GM18498 (cell line): ENCODE results near the gene ADAM12.
"Not testable (repeated sequence)": the region's sequence is repeated elsewhere in the genome, so short reads cannot be mapped to it uniquely, and the experiment has no call there.

Experiments
- ATAC-seq: cut with Tn5 transposase; IDR thresholded peaks from one replicate; pipeline ENCODE4 v1.9.1; 2021; ENCODE audit warnings: mild to moderate bottlenecking, moderate library complexity; ENCODE audit not compliant: unreplicated experiment

ADAM12 gene

DNA sequence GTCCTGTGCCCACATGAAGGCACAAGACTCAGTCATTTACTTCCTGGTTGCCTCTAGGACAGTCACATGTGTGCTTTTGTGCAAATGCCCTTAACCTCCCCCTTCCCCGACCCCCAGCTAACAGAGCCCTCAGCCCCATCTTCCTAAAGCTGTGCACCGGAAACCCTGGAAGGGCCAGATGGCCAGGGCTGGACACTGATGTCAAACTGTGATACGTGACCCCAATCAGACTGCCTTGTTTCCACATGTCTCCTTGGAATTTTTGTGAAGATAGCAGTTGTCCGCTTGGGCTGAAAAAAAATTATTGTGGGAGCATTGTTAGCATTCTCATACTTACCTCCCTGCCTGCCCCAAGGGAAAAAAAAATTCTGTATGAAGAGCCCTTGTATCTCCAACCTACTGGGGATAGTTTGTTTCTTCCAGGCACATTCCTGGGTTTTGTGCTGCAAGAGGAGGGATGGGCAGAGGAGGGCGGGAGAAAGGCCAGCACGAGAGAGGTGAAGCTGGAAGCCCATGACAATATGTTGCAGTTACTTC, 17.0 kb upstream of the ADAM12 start:
- no peak for ATAC-seq

DNA sequence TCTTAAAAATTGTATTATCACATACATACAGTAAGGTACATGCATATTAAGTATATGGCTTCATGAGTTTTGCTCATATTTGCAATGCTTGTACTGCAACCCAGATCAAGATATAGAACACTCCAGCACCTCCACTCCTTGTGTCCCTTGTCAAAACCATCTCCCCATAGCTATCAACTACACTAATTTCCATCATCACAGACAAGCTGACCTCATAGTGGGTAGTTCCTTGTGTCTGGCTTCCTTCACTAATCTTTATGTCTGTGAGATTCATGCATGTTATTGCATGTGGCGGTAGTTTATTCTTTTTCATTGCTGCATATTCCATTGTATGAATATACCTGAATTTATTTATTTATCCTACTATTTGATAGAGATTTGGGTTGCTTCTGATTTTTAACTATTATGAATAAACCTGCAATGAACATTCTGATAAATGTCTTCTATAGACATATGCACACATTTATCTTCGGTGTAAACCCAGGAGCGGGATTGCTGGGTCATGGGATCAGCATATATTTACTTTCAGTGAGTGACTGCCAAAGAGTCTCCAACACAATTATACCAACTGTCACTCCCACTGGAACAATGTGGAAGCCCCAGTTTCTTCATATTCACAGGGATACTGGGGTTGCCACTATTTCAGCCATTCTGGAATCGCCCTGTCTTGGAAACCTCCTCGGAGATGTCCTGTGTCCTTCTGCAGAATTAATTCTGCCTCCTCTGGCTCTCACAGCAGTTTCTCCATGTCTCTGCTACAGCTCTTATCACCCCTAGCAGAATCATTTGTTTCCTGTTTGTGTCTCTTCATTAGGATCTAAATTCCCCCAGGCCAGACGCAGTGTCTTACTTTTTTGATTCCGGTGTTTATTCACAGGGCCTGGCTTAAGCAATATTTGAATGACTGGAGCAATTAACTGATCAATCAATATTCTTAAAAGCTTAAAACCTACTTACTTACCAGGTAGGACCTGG, 14.7 kb upstream of the ADAM12 start:
- ATAC-seq = no peak

DNA sequence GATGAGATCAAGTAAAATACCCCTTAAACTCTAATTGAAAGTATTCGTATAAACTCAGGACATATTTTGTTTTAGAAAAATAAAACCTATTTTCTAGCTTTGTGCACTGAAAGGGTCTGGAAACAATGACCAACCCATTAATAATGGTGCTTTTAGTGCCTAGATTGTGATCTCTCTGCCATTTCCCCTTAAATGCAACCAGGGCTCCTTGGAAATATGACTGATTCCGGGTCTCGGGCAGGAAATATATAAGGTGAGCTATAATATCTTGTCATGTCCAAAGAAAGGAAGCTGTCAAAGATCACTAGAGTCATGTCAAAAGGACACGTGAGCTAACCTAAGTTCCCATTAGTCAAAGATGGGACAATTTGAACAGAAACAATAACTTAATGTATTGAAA, 12.4 kb upstream of the ADAM12 start:
- ATAC-seq = no peak

DNA sequence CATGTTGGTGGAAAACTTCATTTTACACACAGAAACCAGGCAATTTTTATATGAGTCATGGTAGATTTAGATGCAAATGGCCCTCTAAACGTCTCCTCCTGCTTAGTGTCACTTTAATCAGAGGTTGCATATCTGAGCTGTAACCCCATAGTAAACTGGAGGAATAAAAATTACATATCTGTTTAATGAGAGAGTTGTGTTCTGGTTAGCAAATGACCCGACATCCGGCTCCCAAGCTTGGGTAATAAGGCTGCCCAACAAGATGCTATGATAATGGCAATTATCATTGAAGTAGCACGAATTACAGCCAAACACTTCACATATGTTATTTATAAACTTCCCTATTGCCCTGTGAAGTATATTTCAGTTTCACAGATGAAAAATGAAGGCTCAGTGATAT, 10.6 kb upstream of the ADAM12 start:
- ATAC-seq = no peak

DNA sequence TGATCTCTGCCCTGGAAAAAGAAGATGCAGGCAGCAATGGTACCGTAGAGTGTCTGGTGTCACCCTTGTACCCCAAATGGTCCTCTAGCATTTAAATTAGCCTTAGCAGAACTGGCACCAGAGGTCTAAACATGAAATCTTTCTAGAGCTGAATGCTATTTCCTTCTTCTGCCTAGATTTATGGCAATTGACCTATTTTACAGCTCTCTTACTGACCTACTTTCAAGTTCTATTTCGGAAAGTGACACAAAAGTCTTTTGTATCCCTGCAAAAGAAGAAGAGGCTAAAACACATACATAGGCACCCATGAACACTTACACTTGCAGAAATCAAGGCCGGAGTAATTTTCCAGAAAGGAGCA, 10.1 kb upstream of the ADAM12 start:
- no peak for ATAC-seq

DNA sequence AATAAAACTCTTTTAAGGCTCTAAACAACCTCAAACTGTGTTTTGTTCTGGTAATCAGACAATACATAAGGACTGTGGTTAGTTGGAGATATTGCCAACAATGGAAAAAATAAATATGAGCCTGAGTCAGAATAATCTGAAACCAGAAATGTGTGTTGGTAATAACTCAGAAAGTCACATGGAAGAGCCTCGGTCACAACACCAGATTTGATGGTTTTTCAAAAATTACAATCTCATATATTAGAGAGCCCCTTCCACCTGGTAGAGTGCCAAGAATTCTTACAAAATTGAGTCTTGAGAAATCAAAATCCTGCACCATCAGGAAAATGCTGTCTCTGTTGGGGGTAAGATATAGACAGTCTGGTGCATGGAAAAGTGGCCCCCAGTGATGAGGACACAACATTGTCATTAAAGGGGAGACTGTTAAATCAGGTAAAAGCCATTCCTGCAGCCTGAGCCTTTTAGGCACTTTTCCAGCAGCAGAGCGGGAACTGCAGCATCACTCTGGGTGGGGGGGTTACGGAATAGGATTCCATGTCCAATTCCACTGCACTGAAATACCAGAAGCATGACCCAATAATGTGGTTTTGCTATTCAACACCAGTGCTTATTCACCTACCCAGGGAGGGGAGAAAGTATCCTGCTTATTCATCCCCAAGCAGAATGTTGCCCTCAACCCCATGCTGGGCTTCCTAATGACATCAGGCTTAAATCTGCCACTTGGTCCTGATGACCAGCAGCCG, 9.5 kb upstream of the ADAM12 start:
- ATAC-seq = no peak

DNA sequence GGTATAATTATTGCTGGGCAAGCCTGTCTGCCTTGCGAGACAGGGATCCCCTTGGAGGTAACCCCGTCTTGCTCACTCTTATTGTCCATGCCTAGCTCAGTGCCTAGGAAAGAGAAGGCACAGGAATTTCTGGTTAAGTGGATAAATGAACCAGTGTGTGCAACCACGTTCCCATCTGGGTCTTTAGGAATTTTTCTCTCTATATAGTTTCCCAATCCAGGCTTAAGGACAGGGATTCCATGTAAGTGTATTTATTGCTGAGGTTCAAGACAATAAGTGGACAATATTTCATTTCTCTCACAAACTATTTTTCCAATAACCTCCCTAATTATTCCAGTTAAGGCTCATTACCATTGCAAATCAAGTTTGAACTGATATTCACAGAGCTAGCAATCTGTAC, 8.9 kb upstream of the ADAM12 start:
- ATAC-seq = no peak

DNA sequence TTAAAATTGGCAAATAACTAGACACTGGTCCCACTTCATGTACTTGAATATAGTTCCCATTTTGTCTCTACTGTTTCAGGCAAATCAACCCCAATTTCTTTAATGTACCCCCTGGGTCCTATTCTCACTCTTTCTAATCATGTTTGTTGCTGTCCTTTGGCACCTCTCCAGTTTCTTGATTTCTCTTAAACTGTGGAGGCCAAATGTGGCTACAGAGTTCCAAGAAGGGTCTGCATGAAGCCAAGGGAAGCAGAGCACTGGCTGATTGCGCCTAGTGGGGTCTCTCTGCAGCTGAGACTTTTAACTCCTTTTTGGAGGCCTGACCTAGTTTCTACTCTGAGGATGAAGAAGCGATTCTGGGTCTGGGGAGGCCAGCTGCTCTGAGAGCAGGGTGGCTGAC, 6.7 kb upstream of the ADAM12 start:
- no peak for ATAC-seq

DNA sequence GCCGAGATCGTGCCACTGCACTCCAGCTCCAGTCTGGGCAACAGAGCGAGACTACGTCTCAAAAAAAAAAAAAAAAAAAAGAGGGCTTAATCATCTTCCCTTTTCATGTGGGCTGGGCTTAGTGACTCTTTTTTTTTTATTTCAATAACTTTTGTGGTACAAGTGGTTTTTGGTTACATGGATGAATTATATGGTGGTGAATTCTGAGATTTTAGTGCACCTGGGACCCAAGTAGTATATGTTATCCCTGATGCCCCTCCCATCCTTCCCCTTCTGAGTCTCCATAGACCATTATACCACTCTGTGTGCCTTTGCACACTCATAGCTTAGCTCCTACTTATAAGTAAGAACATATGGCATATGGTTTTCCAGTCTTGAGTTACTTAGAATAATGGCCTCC, 4.8 kb upstream of the ADAM12 start:
- ATAC-seq = no peak

DNA sequence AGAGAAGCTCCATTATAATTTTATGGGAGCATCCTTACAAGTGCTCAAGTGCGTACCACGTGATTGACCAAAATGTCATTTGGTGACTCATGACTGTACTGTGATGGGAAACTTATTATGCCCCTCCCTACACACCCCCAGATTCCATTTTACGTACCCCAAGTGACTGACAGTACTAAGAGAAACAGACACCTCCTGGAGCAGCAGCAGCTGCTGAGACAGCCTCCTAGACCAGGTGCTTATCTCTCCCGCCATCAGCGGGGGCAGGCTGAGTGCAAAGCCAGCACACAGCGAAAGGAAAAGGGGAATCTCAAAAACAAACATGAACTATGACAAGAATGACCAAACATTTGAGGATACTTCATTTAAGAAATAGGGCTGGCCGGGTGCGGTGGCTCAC, 4.2 kb upstream of the ADAM12 start:
- no peak for ATAC-seq

DNA sequence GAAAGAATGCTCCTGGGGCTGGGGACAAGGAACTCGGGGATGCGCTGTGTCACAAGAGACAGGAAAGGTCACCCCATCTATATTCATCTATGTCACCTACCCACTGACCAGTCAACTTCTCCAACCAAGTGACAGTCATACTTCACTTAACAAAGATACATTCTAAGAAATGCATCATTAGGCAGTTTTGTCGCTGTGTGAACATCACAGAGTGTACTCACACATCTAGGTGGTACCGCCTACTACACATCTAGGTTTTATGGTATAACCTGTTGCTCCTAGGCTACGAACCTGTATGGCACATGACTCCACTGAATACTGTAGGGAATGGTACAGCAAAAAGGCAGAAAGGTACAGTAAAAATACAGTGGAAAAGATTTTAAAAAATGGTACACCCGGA, 3.8 kb upstream of the ADAM12 start:
- no peak for ATAC-seq

DNA sequence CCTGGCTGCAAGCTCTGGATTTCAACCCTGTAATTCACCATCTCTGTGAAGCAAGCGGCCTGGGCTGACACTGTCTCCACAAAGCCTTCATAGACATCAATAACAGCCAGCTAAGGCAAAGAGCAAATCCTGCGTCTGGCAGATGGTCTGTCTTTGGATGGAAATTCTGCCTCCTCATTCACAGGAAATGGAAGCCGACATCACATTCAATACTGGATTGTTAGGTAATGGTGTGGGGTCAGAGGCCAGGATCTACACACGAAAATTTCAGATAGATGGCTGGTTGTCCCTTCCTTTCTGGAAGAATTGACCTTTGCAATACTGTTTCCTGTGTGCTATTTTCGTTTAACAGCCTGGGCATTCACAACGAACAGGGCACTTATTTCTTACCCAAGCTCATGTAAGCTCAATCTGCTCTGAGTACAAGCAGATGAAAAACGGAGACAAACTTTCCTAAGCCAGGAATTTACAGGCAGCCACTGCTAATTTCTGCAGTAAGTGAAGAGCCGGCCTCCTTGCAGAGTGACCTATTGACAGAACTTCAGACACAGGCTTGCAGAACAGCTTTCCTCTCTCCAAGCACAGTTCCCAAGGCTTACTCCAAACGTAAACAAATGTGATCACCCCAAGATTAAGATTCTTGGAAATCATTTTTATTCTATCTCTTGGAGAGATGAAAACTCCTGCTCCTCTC, 3.1 kb upstream of the ADAM12 start:
- no peak for ATAC-seq

DNA sequence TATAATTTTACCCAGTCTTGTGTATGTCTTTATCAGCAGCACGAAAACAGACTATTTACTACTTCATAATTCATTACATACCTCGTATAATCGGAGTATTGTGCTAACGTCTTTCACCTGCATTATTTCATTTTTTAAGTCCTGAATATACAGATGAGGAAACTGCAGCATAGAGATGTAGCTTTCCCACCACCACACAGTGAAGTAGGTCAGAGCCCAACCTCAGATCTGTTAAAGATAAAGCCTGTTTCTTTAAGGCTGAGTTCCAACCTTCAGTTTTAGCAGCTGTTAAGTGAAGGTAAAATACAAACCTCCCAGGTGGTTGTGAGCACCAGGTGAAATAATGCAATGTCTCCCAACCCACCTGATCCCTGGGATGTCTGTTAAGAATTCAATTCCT, 2.0 kb upstream of the ADAM12 start:
- no peak for ATAC-seq

DNA sequence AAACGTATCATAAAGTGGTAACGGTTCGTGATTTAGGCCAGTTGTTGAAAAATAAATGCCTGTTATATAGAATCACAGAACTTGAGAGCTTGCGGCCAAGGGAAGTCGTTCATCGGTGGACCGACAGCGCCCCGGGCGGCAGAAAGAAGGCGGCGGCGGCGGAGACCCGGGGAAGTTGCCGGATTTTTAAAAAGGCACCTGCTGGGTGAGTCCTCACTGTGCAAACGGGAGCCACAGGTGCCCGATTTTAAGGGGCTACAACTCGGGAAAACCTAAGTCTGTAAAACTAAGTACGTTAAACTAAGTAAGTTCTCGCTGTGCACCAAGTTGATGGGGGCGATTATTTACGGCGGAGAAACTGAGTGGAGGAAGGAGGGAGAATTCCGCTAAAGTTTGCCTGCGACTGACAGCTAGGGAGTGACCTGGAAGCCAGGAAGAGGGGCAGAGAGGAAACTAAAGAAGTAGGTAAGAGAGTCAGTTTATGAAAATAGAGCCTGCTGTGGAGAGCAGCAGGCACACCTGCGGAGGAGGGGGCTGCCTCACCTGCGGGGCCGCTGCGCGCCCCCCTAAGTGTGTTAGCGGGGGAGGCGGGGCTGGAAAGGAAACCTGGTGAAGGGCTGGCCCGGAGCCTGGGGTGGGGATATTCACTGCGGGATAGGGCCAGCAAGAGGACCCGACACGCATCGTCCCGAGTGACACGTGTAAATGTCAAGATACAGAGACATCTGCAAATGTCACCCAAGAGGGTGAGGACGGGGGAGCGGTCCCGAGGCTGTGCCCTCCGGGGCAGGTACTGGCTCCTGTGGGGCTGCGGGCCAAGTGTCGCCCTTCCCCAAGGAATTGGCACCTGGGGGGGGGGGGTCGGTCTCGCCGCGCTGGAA, 996 bp downstream of the ADAM12 start:
- no peak for ATAC-seq

DNA sequence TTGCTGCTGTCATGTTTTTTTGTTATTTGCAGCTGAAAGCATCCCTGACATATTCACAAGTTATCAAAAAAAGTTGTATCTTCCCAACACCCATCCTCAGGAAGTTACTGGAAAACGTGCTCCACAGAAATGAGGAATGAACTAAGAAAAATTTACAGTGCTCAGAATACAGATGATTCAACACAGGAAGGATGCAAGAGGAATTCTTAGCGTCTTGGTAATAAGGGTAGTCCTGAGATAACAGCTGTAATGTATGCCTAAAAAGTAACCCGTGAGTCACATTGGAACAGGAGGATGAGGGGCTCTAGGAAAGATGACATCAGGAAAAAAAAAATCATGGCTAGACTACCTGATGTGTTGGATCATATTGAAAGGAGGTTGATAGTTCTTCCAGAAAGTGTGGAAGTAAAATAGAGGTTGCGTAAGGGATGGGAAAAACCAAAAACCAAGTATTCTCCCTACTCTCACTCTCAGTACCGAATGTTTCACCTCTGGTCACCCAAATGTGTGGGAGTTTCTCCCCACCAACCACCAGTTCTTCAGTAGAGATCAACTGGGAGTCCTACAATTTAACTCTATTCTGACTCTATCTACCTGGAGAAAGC, 3.9 kb downstream of the ADAM12 start:
- no peak for ATAC-seq

DNA sequence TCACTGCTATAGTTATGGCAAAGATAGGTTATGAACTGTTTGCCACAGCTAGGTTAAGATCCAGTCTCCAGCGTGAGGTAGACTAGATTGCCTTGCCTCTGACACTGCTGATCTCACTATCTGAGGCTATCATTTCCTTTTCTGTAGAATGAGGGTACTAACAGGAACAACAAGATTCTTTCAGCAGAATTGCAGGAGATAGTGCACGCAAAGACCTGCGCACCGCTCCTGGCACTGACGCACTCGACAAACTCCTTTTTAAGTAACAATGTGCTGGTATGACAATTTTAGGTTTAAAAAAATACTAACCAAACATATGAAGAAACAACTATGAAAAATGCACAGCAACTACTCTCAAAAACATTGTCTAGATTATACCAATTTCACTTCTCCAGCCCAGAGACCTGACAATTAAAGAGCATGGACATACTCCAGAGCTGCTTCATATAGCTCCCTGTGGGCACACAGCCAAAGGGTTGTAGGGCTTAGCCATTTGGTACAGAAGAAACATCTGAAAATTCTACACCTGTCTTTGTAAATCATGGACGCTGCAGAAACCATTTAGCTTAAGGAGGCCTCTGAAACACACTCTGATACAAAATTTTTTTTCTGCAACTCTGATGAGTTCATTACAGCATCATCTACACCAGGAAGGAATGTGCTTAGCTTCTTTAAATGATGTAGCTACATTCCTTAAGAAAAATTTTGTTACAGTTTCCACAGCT, 7.8 kb downstream of the ADAM12 start:
- ATAC-seq = no peak

DNA sequence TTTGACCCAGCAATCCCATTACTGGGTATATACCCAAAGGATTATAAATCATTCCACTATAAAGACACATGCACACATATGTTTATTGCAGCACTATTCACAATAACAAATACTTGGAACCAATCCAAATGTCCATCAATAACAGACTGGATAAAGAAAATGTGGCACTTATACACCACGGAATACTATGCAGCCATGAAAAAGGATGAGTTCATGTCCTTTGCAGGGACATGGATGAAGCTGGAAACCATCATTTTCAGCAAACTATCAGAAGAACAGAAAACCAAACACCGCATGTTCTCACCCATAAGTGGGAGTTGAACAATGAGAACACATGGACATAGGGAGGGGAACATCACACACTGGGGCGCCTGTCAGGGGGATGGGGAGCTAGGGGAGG, 9.1 kb downstream of the ADAM12 start:
- ATAC-seq = not testable (repeated sequence)

DNA sequence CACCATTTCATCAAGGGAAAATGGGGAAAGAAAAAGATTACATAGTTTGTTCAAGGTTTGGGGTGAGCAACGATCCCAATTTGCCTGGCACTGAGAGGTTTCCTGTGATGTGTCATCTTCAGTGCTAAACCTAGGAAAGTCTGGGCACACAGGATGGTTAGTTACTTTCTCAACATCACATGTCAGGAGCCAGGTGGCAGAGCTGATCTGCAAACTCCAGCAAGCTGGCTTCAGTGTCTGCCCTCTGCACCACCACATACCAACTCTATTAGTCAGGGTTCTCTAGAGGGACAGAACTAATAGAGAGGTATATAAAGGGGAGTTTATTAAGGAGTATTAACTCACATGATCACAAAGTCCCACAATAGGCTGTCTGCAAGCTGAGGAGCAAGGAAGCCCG, 11.3 kb downstream of the ADAM12 start:
- no peak for ATAC-seq

DNA sequence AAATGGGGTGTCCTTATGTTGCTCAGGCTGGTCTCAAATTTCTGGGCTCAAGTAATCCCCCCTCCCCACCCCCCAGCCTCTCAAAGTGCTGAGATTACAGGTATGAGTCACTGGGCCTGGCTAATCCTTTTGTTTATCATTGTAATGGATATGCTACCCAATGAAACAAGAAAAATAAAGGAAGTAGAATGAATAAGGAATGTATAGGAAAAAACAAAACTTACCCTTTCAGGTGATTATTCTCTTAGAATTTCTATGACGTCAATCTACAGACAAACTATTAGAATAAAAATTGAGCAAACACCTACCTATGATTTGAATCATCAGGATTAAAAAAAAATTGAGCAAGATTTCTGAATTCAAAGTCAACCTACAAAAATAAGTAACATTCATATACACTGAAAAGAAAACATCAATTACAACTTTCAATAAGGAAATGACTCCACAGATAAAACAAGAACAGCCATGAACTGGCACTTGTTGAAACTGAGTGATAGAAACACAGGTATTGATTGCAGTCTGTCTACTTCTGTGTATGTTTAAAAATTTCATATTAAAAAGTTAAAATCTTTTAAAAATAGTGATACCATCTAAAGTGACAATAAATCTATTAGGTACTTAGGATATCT, 12.2 kb downstream of the ADAM12 start:
- no peak for ATAC-seq
